Astrocyte (in vitro differentiated cells and primary cell): ENCODE measurements around the gene ASB1. TPM values are rescaled to one million over a fixed set of nuclear protein-coding genes. Genes with fewer than 3 reads are reported as not detected.

ENCODE experiments used
- DNase-seq: peaks from one replicate; pipeline ENCODE4 v3.0.0-alpha.2; 2010; ENCODE audit warnings: low read depth
- FAIRE-seq: peaks from 2 replicates; lab custom pipeline; 2011; peaks lifted over from hg19 to GRCh38; lab: Jason Lieb, UNC
- H2AFZ ChIP-seq: 2 replicates; pipeline ENCODE4 v1.6.0; 2012; ENCODE audit warnings: low read depth, low read length, inconsistent platforms
- H3K27ac ChIP-seq: 2 replicates; pipeline ENCODE4 v1.5.1; 2011; ENCODE audit warnings: low read depth, low read length, inconsistent platforms
- H3K27me3 ChIP-seq: 2 replicates; pipeline ENCODE4 v1.6.0; 2011; ENCODE audit warnings: low read length, inconsistent platforms; ENCODE audit not compliant: insufficient read depth
- H3K36me3 ChIP-seq: 2 replicates; pipeline ENCODE4 v1.5.1; 2011; ENCODE audit warnings: low read length, inconsistent platforms; ENCODE audit not compliant: insufficient read depth
- H3K4me1 ChIP-seq: 2 replicates; pipeline ENCODE4 v1.5.1; 2011; ENCODE audit warnings: low read length, inconsistent platforms; ENCODE audit not compliant: insufficient read depth
- H3K4me2 ChIP-seq: 2 replicates; pipeline ENCODE4 v1.6.0; 2012; ENCODE audit warnings: low read length, inconsistent platforms
- H3K4me3 ChIP-seq: 2 replicates; pipeline ENCODE4 v1.5.1; 2011; ENCODE audit warnings: low read depth, mild to moderate bottlenecking, low read length, inconsistent platforms; ENCODE audit not compliant: insufficient read depth
- H3K79me2 ChIP-seq: 2 replicates; pipeline ENCODE4 v1.6.0; 2012; ENCODE audit warnings: mild to moderate bottlenecking, low read length, inconsistent platforms; ENCODE audit not compliant: insufficient read depth
- H3K9ac ChIP-seq: 2 replicates; pipeline ENCODE4 v1.6.0; 2012; ENCODE audit warnings: mild to moderate bottlenecking, low read length, inconsistent platforms
- H3K9me3 ChIP-seq: 2 replicates; pipeline ENCODE4 v1.5.1; 2012; ENCODE audit warnings: low read depth, mild to moderate bottlenecking, low read length, inconsistent platforms; ENCODE audit not compliant: insufficient read depth
- H4K20me1 ChIP-seq: 2 replicates; pipeline ENCODE4 v1.6.0; 2012; ENCODE audit warnings: low read length, inconsistent platforms; ENCODE audit not compliant: insufficient read depth
- H3K27ac Mint-ChIP-seq: one replicate; pipeline ENCODE4 v1.8.0; 2021; ENCODE audit warnings: mild to moderate bottlenecking, mixed read lengths; ENCODE audit not compliant: unreplicated experiment
- H3K27me3 Mint-ChIP-seq: one replicate; pipeline ENCODE4 v1.8.0; 2021; ENCODE audit warnings: low read depth, mixed read lengths; ENCODE audit not compliant: unreplicated experiment
- H3K36me3 Mint-ChIP-seq: one replicate; pipeline ENCODE4 v1.8.0; 2021; ENCODE audit warnings: low read depth, mixed read lengths; ENCODE audit not compliant: unreplicated experiment
- H3K4me1 Mint-ChIP-seq: one replicate; pipeline ENCODE4 v1.8.0; 2021; ENCODE audit warnings: low read depth, mixed read lengths; ENCODE audit not compliant: unreplicated experiment
- H3K4me3 Mint-ChIP-seq: one replicate; pipeline ENCODE4 v1.8.0; 2021; ENCODE audit warnings: mild to moderate bottlenecking, moderate library complexity, mixed read lengths; ENCODE audit not compliant: unreplicated experiment
- H3K9me3 Mint-ChIP-seq: one replicate; pipeline ENCODE4 v1.8.0; 2021; ENCODE audit warnings: mild to moderate bottlenecking, mixed read lengths; ENCODE audit not compliant: unreplicated experiment
- EZH2 ChIP-seq: IDR thresholded peaks from 2 replicates; pipeline ENCODE4 v1.6.1; 2012; ENCODE audit warnings: mild to moderate bottlenecking, low read length, inconsistent platforms; ENCODE audit not compliant: insufficient read depth
- total RNA-seq: library from RNA; stranded (reverse); gene quantifications from 2 replicates; pipeline ENCODE4 v1.2.1, GENCODE V29; 2021
- TF ChIP-seq, protein P1 (sequence below): IDR thresholded peaks from 2 replicates; pipeline ENCODE4 v1.5.1; 2011; ENCODE audit warnings: low read depth, mild to moderate bottlenecking, inconsistent platforms, low read length, moderate library complexity; ENCODE audit not compliant: insufficient read depth

Gene ASB1
- total RNA-seq, 1 donor from 2014 or later: 30.6 TPM

DNA sequence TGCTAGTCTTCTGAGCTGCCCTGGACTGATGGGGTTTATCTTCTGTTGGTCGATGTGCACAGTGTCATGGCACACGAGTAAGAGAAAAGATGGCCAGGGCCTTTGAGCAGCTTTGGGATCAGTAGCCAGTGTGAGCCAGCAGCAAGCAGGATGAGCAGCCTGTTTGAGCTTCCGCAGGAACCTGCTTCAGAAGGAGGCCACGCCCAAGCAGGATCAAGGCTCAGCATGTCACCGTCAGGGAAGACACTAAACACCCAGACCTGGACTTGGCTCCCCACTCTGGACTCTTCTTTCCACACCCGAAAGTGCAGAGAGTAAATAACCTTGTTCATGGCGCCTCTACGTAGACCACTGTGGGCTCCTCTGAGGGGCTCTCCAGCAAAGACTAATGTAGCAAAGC is 25.2 kb upstream of the ASB1 start:
- peaks cover 10% of the 10 kb centered on the region for H3K36me3 Mint-ChIP-seq
- FAIRE-seq (no peak), DNase-seq (no peak)
- Histone ChIP-seq H2AFZ (no peak overlapping the region), H3K4me3 (no peak overlapping the region), H3K9me3 (no peaks in the 10 kb centered on the region), H3K27me3 (no peaks in the 10 kb centered on the region), H3K27ac (no peak overlapping the region), H3K79me2 (no peaks in the 10 kb centered on the region), H3K36me3 (peaks cover 2% of the 10 kb centered on the region), H3K4me2 (no peak overlapping the region), H3K9ac (no peak overlapping the region), H4K20me1 (no peaks in the 10 kb centered on the region), H3K4me1 (no peaks in the 10 kb centered on the region)
- H3K4me3 Mint-ChIP-seq: no peak overlapping the region
- TF ChIP-seq, protein P1, sequence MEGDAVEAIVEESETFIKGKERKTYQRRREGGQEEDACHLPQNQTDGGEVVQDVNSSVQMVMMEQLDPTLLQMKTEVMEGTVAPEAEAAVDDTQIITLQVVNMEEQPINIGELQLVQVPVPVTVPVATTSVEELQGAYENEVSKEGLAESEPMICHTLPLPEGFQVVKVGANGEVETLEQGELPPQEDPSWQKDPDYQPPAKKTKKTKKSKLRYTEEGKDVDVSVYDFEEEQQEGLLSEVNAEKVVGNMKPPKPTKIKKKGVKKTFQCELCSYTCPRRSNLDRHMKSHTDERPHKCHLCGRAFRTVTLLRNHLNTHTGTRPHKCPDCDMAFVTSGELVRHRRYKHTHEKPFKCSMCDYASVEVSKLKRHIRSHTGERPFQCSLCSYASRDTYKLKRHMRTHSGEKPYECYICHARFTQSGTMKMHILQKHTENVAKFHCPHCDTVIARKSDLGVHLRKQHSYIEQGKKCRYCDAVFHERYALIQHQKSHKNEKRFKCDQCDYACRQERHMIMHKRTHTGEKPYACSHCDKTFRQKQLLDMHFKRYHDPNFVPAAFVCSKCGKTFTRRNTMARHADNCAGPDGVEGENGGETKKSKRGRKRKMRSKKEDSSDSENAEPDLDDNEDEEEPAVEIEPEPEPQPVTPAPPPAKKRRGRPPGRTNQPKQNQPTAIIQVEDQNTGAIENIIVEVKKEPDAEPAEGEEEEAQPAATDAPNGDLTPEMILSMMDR: no peak
- TF ChIP-seq EZH2: no peak
- H3K27ac Mint-ChIP-seq: no peak overlapping the region
- H3K9me3 Mint-ChIP-seq: no peaks in the 10 kb centered on the region
- no peaks in the 10 kb centered on the region for H3K4me1 Mint-ChIP-seq
- no peaks in the 10 kb centered on the region for H3K27me3 Mint-ChIP-seq

DNA sequence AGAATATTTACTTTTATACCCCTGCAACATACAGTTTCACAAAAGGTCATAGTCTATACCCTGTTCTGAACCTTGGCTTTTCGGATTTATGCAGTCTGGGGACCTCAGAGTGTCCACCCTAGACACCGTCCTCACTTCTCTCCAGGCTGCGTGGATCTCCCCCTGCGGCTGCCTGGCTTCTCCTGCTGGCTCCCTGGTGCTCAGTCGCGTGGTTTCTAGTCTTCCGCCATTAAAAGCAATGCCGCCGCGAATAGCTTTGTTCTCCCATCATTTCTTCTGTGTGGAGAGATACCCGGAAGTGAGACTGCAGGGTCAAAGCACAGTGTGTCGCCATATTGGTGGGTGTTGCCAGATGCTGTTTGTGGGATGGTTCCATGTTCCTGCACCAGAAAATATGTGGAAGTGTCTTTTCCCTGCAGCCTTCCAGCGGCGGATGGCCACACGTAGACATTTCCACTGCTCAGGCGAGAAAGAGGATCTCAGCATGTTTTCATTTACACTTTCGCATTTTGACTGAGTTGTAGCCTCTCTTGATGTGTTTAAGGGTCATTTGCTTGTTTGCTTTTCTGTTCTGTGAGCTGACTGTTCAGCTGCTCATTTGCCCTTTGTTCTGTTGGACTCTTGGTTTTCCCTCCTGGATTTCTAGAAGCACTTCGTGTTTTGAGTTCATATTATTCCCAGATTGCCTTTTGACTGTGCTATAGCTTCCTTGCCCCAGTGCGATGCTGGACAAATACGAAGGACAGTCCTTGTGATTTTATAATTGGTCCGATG is 22.9 kb upstream of the ASB1 start:
- TF ChIP-seq, protein P1: no peak
- no peak for TF ChIP-seq EZH2
- Histone ChIP-seq H3K9ac (no peak overlapping the region), H3K27ac (no peak overlapping the region), H3K4me2 (no peak overlapping the region), H3K36me3 (peaks cover 2% of the 10 kb centered on the region), H3K27me3 (no peaks in the 10 kb centered on the region), H3K9me3 (no peaks in the 10 kb centered on the region), H2AFZ (no peak overlapping the region), H4K20me1 (no peaks in the 10 kb centered on the region), H3K4me1 (no peaks in the 10 kb centered on the region), H3K4me3 (no peak overlapping the region), H3K79me2 (no peaks in the 10 kb centered on the region)
- Mint-ChIP-seq H3K36me3 (peaks cover 11% of the 10 kb centered on the region), H3K27ac (no peak overlapping the region), H3K27me3 (no peaks in the 10 kb centered on the region), H3K9me3 (no peaks in the 10 kb centered on the region), H3K4me3 (no peak overlapping the region), H3K4me1 (no peaks in the 10 kb centered on the region)
- FAIRE-seq (no peak), DNase-seq (no peak)
